A673 (cell line): ENCODE measurements around the gene TANC1.

Experiments used
- CTCF ChIP-seq: fragments of 300-800, 200-600 bp; sonication (generic); conservative IDR thresholded peaks from 2 replicates; pipeline ENCODE4 v1.5.1; 2017; ENCODE audit warnings: low read depth, mild to moderate bottlenecking, antibody characterized with exemption, low read length, moderate library complexity, mixed read lengths
- EZH2 ChIP-seq: fragments of 200-600 bp; sonication (generic); IDR thresholded peaks from 2 replicates; pipeline ENCODE4 v1.6.1; 2017; ENCODE audit warnings: borderline replicate concordance, low read depth, mild to moderate bottlenecking, mixed read lengths, antibody characterized with exemption, low read length; ENCODE audit not compliant: poor library complexity, severe bottlenecking

- TF ChIP-seq CTCF (no peak), EZH2 (no peak)
These were observed 104.4 kb downstream of the TANC1 start for GRCh38 chr2:159072795-159073194.
